GM19193 (cell line): Measurements from ENCODE around the gene ANGPTL2.

ENCODE experiments used
- POLR2A ChIP-seq: IDR thresholded peaks from 4 replicates; pipeline ENCODE4 v1.6.1; 2011; ENCODE audit not compliant: insufficient read depth, insufficient read length; ENCODE audit errors: extremely low read depth

Gene ANGPTL2

DNA sequence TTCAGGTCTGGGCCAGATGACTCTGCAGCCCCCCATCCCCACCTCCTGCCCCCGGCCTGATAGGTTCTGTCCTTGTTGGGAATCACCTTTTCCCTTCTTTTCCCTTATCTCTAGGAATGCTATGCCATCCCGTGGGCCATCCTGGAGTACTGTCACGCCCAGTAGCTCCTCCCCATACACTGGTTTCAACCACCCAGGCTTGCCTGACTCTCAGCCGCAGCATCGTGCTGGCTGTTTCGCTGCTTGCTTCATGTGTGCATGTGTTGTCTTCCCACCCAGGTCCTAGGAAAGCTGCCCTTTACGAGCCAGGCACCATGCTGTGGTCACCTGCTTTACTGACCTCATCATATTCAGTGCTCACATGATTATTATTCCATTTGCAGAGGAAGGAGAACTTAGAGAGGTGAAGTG is 71.8 kb downstream of the ANGPTL2 start:
- no peak for TF ChIP-seq POLR2A

DNA sequence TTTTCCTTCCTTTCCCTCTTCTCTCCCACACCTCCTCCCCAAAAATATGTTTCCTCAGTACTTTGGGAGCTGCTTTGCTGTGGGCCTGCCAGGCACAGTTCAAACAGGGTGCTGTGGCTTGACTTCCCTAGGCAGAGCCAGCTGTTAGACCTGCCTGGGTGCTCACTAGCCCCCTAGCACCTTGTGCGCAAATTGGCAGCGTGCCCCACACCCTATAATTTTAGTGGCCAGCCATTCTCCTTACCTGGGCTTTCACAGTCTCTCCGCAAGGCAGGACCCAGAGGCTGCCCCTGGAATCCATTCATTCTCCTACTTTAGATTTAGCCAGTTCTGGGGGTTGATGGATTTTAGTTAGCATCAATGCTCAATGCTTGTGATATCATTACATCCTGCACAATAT is 72.3 kb downstream of the ANGPTL2 start:
- no peak for TF ChIP-seq POLR2A

DNA sequence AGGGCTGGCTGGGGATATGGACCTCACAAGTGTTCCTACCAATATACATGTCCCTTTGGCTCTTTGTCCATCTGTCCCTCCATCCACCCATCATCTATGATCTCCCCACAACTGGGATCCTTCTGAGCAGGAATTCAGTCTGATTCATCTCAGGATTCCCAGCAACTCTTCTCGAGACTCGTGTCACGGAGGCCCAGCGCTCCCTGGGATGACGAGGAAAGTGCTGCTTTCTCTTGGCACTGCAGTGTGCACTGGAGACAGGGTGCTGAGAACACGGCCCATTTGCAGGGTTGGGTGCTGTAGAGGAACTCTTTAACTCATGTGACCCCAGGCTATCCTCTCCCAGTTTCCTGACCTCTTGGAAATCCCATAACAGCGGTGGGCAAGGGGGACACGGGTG is 72.9 kb downstream of the ANGPTL2 start:
- no peak for TF ChIP-seq POLR2A

DNA sequence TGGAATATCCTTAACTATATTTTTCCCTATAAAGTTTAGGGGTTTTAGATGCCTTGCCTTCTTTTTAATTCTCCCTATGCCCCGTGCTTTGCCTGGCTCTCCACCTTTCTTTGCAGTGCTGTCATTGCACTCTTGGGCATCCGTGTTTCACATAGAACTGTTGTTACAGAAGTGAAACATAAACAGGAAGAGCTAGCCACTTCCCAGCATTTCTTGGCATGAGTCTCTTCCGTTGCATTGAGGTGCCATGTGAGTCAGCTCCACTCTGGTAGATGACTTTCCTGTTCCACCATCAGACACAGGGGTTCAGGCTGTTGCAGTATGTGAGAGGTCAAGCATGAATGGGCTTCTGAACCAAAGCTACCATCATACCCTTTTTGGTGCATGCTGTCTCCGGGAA is 73.4 kb downstream of the ANGPTL2 start:
- no peak for TF ChIP-seq POLR2A

DNA sequence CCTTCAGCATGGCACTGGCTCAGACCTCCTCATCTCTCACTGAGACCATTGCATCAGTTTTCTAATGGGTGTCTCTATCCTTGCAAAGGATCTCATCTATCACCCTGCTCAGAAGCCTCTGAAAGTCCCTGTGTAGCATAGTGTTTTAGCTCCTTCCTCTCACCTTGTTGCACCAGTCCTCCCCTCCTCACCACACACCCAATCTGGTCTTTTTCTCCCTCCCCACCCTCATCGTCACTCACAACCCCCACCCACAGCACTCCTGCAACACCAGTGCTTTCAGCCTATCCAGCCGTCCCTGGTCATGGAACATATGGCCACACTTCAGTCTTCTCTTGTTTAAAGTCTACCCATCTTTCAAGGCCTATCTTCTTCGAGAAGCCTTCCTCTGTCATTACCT is 74.5 kb downstream of the ANGPTL2 start:
- no peak for TF ChIP-seq POLR2A

DNA sequence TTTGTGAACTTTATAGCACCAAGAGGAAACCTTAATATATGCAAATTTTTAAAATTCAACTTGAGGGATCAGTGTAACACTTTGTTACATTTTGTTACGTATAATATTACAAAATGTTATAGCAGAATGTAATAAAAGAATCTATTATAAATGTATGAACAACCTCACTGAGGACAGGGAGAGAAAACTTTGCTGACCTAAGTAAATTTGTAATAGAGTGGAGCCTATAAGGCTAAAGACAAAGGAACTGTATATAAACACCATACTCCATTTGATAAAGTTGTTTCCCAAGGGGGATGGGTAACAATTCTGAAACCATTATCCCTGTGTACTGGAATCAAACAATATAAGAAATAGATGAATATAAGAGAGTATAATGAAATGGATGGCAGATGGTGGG is 77.3 kb downstream of the ANGPTL2 start:
- TF ChIP-seq POLR2A, result no peak

DNA sequence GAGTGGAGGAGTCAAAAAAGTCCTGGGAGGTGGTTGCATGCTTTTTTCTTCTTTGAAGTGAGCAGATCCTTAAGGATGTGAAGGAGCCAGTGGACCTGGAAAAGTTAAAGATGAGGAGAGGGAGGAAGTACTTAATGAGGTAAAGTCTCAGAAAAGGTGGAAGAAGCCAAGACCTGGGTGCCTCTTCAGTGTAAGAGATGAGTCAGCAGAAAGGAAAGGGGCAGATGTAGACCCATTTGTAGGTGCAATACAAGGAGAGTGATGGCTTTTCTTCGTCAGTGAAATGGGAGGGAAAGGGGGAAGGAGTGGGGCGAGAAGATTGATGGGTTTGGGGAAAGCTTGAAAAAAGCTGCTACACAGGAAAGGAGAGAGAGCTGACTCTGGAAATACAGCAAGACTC is 82.9 kb downstream of the ANGPTL2 start:
- TF ChIP-seq POLR2A, result no peak

DNA sequence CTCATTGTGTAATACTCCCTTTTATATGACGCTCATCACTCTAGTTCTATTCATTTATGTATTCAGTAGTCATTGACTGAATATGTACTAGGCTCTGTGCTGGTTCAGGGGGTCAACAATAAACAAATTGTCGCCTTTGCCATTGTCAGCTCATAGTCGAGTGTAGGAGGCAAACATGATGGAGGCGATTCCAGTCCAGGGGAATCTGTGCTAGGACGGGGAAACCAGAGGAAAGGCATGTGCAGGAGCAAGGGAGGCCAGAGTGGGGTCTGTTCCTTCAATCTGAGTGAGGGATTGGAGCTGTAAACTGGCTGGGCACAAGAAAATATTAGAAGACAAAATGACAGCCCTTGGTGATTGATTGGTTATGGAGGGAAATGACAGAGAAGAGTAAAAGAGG is 83.9 kb downstream of the ANGPTL2 start:
- no peak for TF ChIP-seq POLR2A
